NK-92 (cell line): ENCODE results near the gene CKAP2.
"Not testable (repeated sequence)": the region's sequence is repeated elsewhere in the genome, so short reads cannot be mapped to it uniquely, and the experiment has no call there.

ENCODE experiments used
- DNase-seq: peaks from one replicate; lab custom pipeline; 2025; ENCODE audit not compliant: unreplicated experiment; lab: John Stamatoyannopoulos, UW

Gene CKAP2, protein sequence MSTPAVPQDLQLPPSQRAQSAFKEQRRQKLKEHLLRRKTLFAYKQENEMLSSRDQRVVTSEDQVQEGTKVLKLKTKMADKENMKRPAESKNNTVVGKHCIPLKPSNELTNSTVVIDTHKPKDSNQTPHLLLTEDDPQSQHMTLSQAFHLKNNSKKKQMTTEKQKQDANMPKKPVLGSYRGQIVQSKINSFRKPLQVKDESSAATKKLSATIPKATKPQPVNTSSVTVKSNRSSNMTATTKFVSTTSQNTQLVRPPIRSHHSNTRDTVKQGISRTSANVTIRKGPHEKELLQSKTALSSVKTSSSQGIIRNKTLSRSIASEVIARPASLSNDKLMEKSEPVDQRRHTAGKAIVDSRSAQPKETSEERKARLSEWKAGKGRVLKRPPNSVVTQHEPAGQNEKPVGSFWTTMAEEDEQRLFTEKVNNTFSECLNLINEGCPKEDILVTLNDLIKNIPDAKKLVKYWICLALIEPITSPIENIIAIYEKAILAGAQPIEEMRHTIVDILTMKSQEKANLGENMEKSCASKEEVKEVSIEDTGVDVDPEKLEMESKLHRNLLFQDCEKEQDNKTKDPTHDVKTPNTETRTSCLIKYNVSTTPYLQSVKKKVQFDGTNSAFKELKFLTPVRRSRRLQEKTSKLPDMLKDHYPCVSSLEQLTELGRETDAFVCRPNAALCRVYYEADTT

DNA sequence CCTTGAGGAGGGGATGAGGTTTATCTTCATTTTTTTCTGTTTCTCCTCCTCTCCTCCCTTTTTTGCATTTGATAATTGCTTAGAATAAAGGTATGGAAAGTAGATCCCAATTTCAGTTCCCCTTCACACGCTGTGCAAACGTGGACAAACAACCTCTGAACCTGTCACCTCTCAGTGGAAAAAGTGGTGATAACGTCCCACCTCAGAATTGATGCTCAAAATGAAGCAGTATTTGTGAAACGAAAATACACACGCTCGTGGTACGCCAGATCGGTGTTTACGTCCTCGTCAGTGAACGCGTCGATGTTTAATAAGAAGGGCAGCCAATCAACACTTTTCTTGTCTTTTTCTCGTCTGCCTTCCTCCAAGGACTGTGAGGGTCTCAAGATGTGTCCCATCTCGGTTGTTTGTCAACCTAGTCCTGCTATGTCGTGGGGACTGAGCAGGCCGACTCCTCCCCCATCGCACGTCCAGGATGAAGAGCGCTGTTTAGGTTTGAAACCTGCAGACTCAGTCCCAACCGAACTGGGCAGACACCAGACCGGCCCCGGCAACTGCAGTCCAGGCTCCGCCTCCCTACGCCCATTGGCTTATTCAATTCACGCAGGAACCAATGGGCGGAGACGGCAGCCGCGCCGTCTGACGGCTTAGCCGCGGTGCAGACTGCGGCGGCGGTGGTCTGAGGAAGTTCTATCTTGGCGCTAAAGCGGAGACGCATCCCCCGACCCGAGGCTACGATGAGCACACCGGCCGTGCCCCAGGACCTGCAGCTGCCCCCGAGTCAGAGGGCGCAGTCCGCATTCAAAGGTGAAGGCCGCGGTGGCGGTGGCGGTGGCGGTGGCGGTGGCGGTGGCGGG is at the start of gene CKAP2:
Gene CKAP2, plus strand, starts transcription at position 659 of the 857 bp plus-strand sequence. Its CDS starts 79 bp downstream, at position 738.
- peak; percentile 70 for DNase-seq

DNA sequence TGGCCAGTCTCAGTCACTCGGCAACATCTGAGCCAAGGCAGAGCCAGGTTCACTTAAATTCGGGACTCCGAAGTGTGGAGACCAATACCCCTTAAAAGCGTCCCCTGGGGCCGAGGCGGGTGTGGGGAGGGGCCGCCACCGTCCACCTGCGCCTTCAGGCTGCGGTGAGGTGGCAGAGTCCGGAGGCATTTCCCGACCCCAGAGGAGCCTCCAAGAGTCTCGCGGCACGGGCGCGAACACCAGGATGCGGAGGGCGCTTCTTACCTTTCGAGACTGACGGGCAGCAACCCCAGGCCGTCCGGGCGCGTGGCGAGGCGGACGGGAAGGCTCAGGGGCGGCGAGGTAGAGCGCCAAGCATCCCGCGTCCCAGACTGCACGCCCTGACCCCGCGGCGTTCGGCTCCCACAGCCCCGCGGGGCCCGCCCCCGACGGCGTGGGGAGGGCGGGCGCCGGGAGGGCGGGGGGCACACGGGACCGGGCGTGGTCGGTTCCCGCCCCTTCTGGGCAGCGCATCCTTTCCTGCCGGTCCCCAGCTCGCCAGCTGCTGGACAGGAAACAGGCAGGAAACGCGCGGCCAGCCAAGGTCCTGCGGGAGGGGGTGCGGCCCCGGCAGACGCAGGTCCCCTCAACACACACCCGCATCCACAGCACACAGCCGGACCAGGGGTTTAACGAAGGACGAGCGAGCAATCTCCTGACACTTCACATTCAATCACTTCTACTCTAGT is 49.3 kb upstream of the CKAP2 start, which contains the start of gene THSD1:
Gene THSD1, minus strand, starts transcription at position 406 of the 728 bp plus-strand sequence. CDS start 3,572 bp downstream, outside the sequence.
- no peak for DNase-seq

DNA sequence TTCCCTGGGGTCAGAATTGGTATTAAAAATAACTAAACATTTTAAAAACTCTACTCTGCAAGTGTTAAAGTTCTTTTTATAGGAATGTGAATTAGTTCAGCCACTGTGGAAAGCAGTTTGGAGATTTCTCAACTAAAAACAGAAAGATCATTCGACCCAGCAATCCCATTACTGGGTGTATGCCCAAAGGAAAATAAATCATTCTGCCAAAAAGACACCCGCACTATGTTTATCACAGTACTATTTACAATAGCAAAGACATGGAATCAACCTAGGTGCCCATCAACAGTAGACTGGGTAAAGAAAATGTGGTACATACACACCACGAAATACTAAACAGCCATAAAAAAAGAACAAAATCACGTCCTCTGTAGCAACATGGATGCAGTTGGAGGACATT is 48.6 kb upstream of the CKAP2 start:
- no peak for DNase-seq

DNA sequence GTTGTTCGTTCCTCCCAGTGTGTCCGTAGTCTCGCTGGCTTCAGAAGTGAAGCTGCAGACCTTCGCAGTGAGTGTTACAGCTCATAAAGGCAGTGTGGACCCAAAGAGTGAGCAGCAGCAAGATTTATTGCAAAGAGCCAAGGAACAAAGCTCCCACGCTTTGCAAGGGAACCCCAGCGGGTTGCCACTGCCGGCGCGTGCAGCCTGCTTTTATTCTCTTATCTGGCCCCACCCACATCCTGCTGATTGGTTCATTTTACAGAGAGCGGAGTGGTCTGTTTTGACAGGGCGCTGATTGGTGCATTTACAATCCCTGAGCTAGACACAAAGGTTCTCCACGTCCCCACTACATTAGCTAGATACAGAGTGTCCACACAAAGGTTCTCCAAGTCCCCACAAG is 47.8 kb upstream of the CKAP2 start:
- not testable (repeated sequence) for DNase-seq

DNA sequence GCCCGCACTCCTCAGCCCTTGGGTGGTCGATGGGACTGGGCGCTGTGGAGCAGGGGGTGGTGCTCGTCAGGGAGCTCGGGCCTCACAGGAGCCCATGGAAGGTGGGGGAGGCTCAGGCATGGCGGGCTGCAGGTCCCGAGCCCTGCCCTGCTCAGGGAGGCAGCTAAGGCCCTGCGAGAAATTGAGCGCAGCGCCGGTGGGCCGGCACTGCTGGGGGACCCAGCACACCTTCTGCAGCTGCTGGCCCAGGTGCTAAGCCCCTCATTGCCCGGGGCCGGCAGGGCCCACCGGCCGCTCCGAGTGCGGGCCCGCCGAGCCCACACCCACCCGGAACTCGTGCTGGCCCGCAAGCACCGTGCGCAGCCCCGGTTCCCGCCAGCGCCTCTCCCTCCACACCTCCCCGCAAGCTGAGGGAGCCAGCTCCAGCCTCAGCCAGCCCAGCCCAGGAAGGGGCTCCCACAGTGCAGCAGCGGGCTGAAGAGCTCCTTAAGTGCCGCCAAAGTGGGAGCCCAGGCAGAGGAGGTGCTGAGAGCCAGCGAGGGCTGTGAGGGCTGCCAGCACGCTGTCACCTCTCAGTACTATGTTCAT is 47.1 kb upstream of the CKAP2 start:
- not testable (repeated sequence) for DNase-seq

DNA sequence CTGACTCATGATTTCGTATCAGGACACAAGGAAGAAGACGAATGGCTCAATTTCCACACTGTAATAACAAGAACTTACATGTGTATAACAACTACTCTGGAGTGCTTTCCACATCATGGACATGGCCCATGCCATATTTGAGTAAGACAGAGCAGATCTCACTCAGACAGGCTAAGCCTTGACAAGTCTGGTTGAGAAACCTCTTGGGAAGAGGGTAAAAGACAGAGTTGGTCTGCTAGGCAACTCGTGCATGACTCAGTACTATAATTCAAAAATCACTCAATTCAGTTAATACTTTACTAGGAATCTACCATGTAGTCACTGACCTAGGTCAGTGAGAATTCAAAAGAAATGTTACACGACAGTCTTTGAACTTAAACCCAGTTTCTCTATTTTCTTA is 43.6 kb upstream of the CKAP2 start:
- no peak for DNase-seq

DNA sequence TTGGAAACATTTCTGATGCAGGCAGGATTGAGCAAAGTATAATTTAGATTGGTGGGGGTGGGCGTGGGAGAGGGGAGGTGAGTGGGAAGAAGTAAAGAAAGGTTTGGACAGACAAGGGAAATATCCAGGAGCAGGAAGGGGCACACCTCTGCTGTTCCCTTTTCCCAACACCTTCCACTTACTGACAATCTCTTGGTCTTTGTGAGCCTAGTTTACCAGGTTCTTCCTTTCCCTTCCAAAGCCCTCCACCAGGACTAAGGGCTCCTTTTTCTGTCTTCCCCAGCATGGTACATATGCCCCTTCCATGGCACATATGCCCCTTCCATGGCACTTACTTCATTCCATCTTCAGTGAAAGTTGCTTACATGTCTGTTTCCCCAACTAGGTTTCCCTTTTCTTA is 43.1 kb upstream of the CKAP2 start:
- DNase-seq = no peak

DNA sequence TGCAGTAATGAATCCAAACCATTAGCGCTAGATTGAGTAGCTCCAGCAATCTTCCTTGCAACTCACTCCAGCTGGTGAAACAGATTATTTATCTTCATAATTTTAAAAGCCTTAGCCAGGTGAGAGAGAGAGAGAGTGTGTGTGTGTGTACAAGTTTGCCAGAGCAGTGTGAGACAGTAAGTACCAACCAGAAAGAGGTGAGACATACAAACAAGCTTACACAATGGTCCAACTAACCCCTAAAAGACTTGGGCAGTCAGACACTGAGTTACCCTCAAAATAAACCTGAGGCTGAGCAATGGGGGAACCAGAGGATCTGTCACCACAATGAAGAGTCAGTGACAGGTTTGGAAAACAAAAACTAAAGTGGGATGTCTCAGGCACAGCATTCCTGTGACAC is 41.2 kb upstream of the CKAP2 start:
- no peak for DNase-seq

DNA sequence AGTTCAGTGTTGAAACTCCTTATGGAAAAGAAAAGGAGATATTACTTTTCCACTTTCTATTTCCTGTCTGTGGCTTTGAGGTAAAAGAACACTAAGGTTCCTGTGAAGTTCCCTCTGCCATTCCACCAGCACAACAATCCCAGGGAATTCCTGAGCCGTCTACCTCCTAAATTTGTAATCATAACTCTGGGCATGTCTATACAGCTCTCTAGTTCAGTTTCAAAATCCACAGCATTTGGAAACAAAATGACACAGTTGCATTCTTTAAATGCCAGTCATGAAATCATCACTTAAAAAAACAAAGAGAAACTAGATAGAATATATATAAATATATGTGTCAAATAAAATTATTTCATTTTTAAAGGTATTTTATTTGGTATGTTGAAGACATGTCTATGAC is 40.3 kb upstream of the CKAP2 start:
- no peak for DNase-seq

DNA sequence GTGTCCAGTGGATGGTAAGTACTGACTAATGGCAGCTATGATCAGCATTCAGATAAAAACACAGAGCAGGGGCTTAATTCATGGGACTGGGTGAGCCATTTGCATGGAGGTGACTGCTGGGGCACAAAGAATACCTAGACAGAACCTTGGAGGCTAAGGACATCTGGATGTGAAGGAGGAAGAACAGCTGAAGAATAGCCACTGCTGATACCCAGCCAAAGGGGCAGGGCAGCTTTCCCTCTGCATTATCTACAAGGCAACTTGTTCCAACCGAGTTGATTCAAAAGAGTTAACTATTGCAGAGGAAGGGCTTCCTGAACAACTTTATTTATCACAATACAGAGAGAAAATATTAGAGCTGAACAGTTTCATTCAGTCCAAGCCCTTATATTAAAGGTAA is 36.2 kb upstream of the CKAP2 start:
- DNase-seq = no peak

DNA sequence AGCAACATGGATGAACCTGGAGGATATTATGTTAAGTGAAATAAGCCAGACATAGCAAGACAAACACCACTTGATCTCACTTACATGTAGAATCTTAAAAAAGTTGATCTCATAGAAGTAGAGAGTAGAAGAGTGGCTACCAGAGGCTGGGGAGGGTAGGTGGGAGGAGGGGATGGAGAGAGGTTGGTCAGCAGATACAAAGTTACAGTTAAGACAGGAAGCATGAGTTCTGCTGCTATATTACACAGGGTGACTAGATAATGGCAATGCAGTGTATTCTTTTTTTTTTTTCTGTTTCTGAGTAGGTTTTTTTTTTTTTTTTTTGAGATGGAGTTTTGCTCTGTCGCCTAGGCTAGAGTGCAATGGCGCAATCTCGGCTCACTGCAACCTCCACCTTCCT is 34.1 kb upstream of the CKAP2 start:
- no peak for DNase-seq

DNA sequence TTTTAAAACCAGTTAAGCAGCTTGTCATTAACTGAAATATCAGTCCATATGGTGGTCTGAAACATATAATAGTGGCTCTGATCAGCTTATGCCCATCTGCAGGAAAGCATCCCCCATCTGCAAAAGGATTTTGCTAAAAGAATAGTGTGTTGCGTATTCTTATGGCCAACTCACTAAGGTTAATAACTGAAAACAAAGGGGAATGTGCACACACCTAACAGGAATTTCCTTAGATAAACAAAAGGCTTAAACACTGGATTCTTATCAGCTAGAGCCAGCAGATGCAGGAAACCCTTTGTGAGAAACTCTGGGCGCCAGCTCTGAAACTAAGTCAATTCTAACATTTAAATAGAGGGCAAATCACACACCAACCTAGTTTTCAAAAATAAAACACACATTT is 27.0 kb upstream of the CKAP2 start:
- no peak for DNase-seq

DNA sequence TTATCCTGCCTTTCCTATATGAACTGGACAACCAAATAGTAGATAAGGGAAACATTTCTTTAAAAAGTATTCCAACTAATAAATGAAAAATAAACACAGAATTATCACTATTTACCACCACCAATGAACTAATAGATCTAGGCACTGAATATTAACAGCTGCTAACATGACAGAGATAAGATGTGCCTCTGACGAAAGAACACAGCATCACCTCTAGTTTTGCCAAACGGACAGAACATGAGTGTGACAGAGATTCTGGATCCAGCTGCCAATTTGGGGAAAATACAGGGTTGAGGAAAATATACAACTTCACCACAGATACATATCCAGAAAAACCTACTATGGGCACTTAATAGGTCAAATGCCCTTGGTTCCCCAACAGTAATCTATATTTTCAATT is 22.8 kb upstream of the CKAP2 start:
- DNase-seq = no peak

DNA sequence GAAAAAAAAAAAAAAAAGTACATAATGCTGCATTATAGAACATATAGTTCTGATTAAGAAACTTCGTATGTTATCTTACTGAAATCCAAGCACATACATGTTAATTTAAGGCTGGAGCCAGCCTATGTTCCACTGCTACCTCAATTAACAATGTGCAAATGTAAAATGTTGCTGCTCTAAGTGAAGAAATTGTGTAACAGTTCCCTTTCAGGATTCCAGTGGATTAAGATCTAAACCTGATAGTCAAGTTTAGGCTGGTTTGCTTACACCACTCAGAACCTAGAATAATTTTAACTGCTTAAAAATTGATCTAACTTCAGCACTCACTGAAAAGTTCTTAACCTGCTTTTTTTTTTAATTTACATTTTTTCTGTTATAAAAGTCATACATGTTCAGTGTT is 9.0 kb upstream of the CKAP2 start:
- no peak for DNase-seq

DNA sequence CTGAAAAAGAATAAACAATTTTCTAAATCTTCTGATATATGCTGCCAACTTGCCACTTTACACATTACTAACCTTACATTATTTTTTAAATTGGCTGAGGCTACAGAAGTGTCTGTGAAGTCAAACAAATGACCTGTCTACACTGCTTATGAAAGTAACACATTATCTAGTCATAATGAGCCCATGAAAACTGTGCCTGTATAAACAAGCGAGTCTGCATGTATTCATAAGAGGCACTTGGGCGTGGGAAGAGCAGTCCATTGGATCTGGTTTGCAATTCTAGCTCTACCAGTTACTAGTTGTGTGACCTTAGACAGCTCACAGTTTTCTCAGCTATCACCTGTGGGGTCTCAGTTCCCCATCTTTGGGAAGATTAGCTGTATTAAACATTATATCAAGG is 7.9 kb upstream of the CKAP2 start:
- DNase-seq = no peak

DNA sequence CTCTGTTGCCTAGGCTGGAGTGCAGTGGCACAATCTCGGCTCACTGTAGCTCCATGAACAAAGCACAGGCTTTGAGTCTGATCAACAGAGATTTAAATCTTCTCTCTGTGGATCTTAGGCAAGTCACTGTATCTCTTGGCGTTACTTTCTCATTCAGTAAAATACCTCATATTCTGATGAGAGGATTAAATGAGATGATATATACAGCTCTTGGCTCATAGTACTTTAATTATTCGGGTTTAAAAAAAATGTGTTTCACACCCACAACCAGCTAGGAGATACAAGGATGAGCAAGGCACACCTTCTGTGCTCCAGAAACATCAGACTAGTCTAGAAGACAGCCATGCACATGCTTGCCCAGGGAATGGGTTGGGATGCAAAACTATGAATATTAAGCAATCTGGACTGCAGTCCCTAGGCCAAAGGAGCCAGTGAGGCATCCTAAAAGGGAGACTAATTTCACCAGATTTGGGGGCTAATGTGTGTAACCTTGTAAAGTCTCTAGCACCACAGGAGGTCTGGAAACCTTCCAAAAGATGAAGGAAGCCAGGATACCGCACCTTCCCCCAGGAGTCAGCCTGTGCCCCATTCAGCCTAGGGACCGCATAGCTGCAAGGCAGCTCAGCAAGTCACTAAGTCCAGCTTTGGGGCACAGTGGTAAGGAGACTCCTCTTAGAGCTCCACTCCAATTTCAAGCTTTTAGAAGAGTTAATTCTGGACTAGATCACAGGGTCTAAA is 7.3 kb upstream of the CKAP2 start:
- DNase-seq = no peak

DNA sequence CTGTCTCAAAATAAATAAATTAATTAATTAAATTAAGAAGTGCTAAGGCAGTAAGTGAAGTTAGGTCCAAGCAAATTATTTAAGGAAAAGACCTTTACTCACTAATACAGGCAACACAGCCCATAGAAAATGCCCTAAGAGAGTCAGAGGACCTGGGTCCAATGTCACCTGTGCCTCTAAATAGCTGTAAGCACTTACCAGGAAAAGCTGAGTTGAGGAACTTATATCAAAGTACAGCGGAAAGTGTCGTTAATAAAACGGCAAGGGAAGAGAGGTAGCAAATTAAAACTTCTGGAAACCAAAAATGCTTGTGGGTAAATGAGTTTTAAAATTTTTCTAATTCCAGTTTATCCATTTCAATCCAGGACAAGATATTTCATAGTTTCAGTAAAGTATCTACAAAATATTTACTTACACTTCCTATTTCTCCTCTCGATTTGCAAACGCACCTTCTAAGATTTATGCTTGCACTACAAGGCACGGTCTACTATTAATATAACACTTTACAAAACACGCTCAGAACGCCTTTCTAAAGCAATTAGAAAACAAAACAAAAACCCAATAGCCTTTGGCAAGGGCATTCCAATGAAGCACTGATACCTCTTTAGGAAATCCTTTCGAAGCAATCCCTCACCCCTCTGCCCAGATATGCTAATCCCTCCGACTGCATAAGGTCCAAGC is 5.8 kb upstream of the CKAP2 start:
- no peak for DNase-seq

DNA sequence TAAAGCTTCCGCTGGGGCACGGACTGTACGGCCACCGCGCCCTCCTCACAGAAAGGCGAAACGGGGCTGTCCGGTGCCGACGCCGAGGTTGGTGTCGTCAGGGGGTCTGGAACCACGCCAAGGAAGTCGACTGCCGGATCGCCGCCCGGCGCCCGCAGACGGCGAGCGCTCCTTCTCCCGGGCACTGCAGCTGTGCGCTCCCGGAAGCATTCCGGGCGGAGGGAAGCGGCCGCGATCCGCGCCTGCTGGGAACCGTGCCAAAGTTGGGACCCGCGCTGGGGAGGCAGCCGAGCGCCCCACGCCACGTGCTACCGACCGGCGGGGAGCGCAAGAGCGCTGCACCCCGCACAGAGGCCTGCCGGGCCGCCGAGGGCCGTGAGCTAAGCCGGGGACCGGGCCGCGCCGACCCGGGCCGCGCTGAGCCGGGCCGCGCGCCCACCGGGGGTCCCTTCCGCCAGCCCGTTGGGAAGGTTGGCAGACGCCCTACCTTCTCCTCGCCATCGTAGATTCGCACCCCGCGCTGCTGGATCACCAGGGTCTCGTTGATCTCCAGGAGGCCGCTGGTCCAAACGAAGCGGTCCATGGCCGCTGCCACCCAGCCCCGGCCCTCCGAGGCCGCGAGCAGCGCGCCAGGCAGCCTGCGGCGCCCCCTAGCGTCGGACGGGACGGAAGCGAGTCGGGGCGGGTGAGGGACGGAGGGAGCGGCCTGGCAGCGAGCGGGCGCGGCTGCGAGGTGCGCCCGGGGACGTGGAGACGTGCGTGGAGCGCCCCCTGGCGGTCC is 5.1 kb upstream of the CKAP2 start, which contains the start of gene VPS36:
Gene VPS36, minus strand, starts transcription at position 623 of the 781 bp plus-strand sequence. Its CDS starts 40 bp downstream, at position 583.
- DNase-seq = peak; percentile 27
